Nucleus accumbens (tissue), 56 donors: ENCODE results near the gene LMAN2.

Experiments used
- DNase-seq, 56 donors: peaks; one replicate each; lab custom pipeline; 2025; lab: John Stamatoyannopoulos, UW

Gene LMAN2

GRCh38 chr5:177295924-177296323 lies 55.5 kb downstream of the LMAN2 start:
- DNase-seq: no peak

- no peak for DNase-seq
These were observed 56.8 kb downstream of the LMAN2 start for GRCh38 chr5:177294632-177295031.

GRCh38 chr5:177293819-177294581 lies 57.5 kb downstream of the LMAN2 start:
- no peak for DNase-seq

- DNase-seq: no peak
These were observed 59.7 kb downstream of the LMAN2 start for GRCh38 chr5:177291735-177292134.

GRCh38 chr5:177290816-177291596 lies 60.5 kb downstream of the LMAN2 start:
- no peak for DNase-seq

- DNase-seq: no peak
These were observed 63.3 kb downstream of the LMAN2 start for GRCh38 chr5:177288191-177288590.
